Lower lobe of right lung (tissue), 2 donors: ENCODE data around the gene EPSTI1. TPM values are rescaled to one million over a fixed set of nuclear protein-coding genes. Genes with fewer than 3 reads are reported as not detected.

Experiments used
- ATAC-seq, 2 donors: fragments of 200-7000 bp; cut with Tn5 transposase; one replicate each; pipeline ENCODE4 v1.9.1; 2020 to 2022; ENCODE audit warnings: mild to moderate bottlenecking in 2 of 2, moderate library complexity in 2 of 2
- DNase-seq: peaks from one replicate; pipeline ENCODE4 v3.0.0-alpha.2; 2020
- H3K27ac ChIP-seq: fragments of 200-600 bp; one replicate; pipeline ENCODE4 v1.8.0; 2022
- H3K27me3 ChIP-seq: fragments of 200-600 bp; one replicate; pipeline ENCODE4 v1.8.0; 2022; ENCODE audit warnings: low read depth
- H3K36me3 ChIP-seq: fragments of 200-600 bp; one replicate; pipeline ENCODE4 v1.8.0; 2022; ENCODE audit warnings: mild to moderate bottlenecking
- H3K4me1 ChIP-seq: fragments of 200-600 bp; one replicate; pipeline ENCODE4 v1.8.0; 2022
- H3K4me3 ChIP-seq: fragments of 200-600 bp; one replicate; pipeline ENCODE4 v1.8.0; 2022; ENCODE audit warnings: mild to moderate bottlenecking
- H3K9me3 ChIP-seq: fragments of 200-600 bp; one replicate; pipeline ENCODE4 v1.8.0; 2022
- CTCF ChIP-seq: fragments of 200-600 bp; IDR thresholded peaks from one replicate; pipeline ENCODE4 v1.8.0; 2022; ENCODE audit warnings: antibody characterized with exemption, mild to moderate bottlenecking
- intact Hi-C: fragments of 100-400 bp; cut with DNase I; formaldehyde crosslinking; loops from one replicate; pipeline ENCODE4 v1.11.0; 2022
- total RNA-seq: library from RNA; stranded (reverse); fragmentation: NEBNext Ultra II Directional; extraction: Animal tissue kit (Norgen Biotek cat#: 25700); gene quantifications from one replicate; pipeline ENCODE4 v1.2.1, GENCODE V29; 2021
- donor health status: DM: no; HTN: yes; CAD: no; lungs with severe emphysema.

The EPSTI1 gene
- total RNA-seq, 1 donor from 2014 or later: 38.6 TPM

- H3K27me3 ChIP-seq: no peaks in the 10 kb centered on the region
- H3K36me3 ChIP-seq: peaks cover 8% of the 10 kb centered on the region
- no peaks in the 10 kb centered on the region for H3K9me3 ChIP-seq
- no peaks in the 10 kb centered on the region for H3K4me1 ChIP-seq
- intact Hi-C loops: no loop called here
- DNase-seq: no peak
- TF ChIP-seq CTCF: no peak
- no peak overlapping the region for H3K4me3 ChIP-seq
- no peak overlapping the region for H3K27ac ChIP-seq
- no peak for ATAC-seq
These were observed 108.9 kb downstream of the EPSTI1 start for GRCh38 chr13:42883142-42883541.

- Histone ChIP-seq H3K4me1 (peaks cover 6% of the 10 kb centered on the region), H3K27me3 (no peaks in the 10 kb centered on the region), H3K4me3 (no peak overlapping the region), H3K27ac (no peak overlapping the region), H3K36me3 (no peaks in the 10 kb centered on the region), H3K9me3 (no peaks in the 10 kb centered on the region)
- DNase-seq (no peak), ATAC-seq (no peak)
- intact Hi-C loops: no loop called here
- TF ChIP-seq CTCF: no peak
These were observed 111.9 kb downstream of the EPSTI1 start for GRCh38 chr13:42880056-42880605.

- no peak for DNase-seq
- TF ChIP-seq CTCF: no peak
- Histone ChIP-seq H3K36me3 (no peaks in the 10 kb centered on the region), H3K27me3 (no peaks in the 10 kb centered on the region), H3K27ac (no peak overlapping the region), H3K9me3 (no peaks in the 10 kb centered on the region), H3K4me1 (peaks cover 6% of the 10 kb centered on the region), H3K4me3 (no peak overlapping the region)
- intact Hi-C loops: no loop called here
- ATAC-seq: no peak
These were observed 113.3 kb downstream of the EPSTI1 start for GRCh38 chr13:42878721-42879120.

GRCh38 chr13:42876887-42877545 is 115.0 kb downstream of the EPSTI1 start:
- Histone ChIP-seq H3K4me3 (no peak overlapping the region), H3K27me3 (no peaks in the 10 kb centered on the region), H3K27ac (no peak overlapping the region), H3K36me3 (no peaks in the 10 kb centered on the region), H3K9me3 (no peaks in the 10 kb centered on the region), H3K4me1 (peaks cover 6% of the 10 kb centered on the region)
- intact Hi-C loops: no loop called here
- no peak for TF ChIP-seq CTCF
- DNase-seq (no peak), ATAC-seq (peak in 1 of 2 donors; percentile 27)

- Histone ChIP-seq H3K36me3 (no peaks in the 10 kb centered on the region), H3K27ac (no peak overlapping the region), H3K4me1 (peaks cover 6% of the 10 kb centered on the region), H3K9me3 (no peaks in the 10 kb centered on the region), H3K27me3 (no peaks in the 10 kb centered on the region), H3K4me3 (no peak overlapping the region)
- ATAC-seq (peak; percentile 31 to 66), DNase-seq (no peak)
- intact Hi-C loops: no loop called here
- no peak for TF ChIP-seq CTCF
These were observed 115.7 kb downstream of the EPSTI1 start for GRCh38 chr13:42876270-42876714.
